ENCODE results near the gene PCDHA9. TPM values are rescaled to one million over a fixed set of nuclear protein-coding genes. Genes with fewer than 3 reads are reported as not detected.

PCDHA9 gene
- polyA plus RNA-seq, 2 of the 4 experiments (the other 2 are of a cell fraction): 0.03 TPM; not detected in 1

Other genes starting within 250 kb of the PCDHA9 start
- 3.3 and 6.3 TPM in 2 replicates for gene CD14, start 215.2 kb upstream of the PCDHA9 start, polyA plus RNA-seq (2011; rRNA removed)
- gene CD14, start 215.2 kb upstream of the PCDHA9 start, polyA plus RNA-seq (2017; fragmentation: RNase III; extraction: RNeasy Plus Mini Kit Qiagen cat#74134 plus additional on column Dnase treatment): 2.0 to 3.5 TPM (median 2.9 TPM) in 3 replicates
- 11.8 and 14.6 TPM in 2 replicates for gene TMCO6, start 208.9 kb upstream of the PCDHA9 start, polyA plus RNA-seq (2011; rRNA removed)
- 13.3 to 18.1 TPM (median 16.1 TPM) in 3 replicates for gene TMCO6, start 208.9 kb upstream of the PCDHA9 start, polyA plus RNA-seq (2017; fragmentation: RNase III; extraction: RNeasy Plus Mini Kit Qiagen cat#74134 plus additional on column Dnase treatment)
- gene NDUFA2, start 200.8 kb upstream of the PCDHA9 start, polyA plus RNA-seq (2011; rRNA removed): 100 and 119 TPM in 2 replicates
- gene NDUFA2, start 200.8 kb upstream of the PCDHA9 start, polyA plus RNA-seq (2017; fragmentation: RNase III; extraction: RNeasy Plus Mini Kit Qiagen cat#74134 plus additional on column Dnase treatment): 175 to 185 TPM (median 180 TPM) in 3 replicates
- gene IK, start 200.6 kb upstream of the PCDHA9 start, polyA plus RNA-seq (2011; rRNA removed): 120 and 158 TPM in 2 replicates
- 150 to 170 TPM (median 160 TPM) in 3 replicates for gene IK, start 200.6 kb upstream of the PCDHA9 start, polyA plus RNA-seq (2017; fragmentation: RNase III; extraction: RNeasy Plus Mini Kit Qiagen cat#74134 plus additional on column Dnase treatment)
- gene WDR55, start 183.5 kb upstream of the PCDHA9 start, polyA plus RNA-seq (2011; rRNA removed): 23.3 and 26.6 TPM in 2 replicates
- 32.1 to 39.2 TPM (median 36.2 TPM) in 3 replicates for gene WDR55, start 183.5 kb upstream of the PCDHA9 start, polyA plus RNA-seq (2017; fragmentation: RNase III; extraction: RNeasy Plus Mini Kit Qiagen cat#74134 plus additional on column Dnase treatment)
- gene DND1, start 174.8 kb upstream of the PCDHA9 start, polyA plus RNA-seq (2011; rRNA removed): 0.63 and 0.78 TPM in 2 replicates
- gene DND1, start 174.8 kb upstream of the PCDHA9 start, polyA plus RNA-seq (2017; fragmentation: RNase III; extraction: RNeasy Plus Mini Kit Qiagen cat#74134 plus additional on column Dnase treatment): 1.0 to 1.3 TPM (median 1.1 TPM) in 3 replicates
- 73.0 and 80.5 TPM in 2 replicates for gene HARS1, start 157.0 kb upstream of the PCDHA9 start, polyA plus RNA-seq (2011; rRNA removed)
- gene HARS1, start 157.0 kb upstream of the PCDHA9 start, polyA plus RNA-seq (2017; fragmentation: RNase III; extraction: RNeasy Plus Mini Kit Qiagen cat#74134 plus additional on column Dnase treatment): 84.4 to 93.7 TPM (median 87.1 TPM) in 3 replicates
- 46.6 and 55.1 TPM in 2 replicates for gene HARS2, start 156.9 kb upstream of the PCDHA9 start, polyA plus RNA-seq (2011; rRNA removed)
- gene HARS2, start 156.9 kb upstream of the PCDHA9 start, polyA plus RNA-seq (2017; fragmentation: RNase III; extraction: RNeasy Plus Mini Kit Qiagen cat#74134 plus additional on column Dnase treatment): 43.5 to 45.1 TPM (median 44.9 TPM) in 3 replicates
- 62.1 and 90.9 TPM in 2 replicates for gene ZMAT2, start 147.9 kb upstream of the PCDHA9 start, polyA plus RNA-seq (2011; rRNA removed)
- gene ZMAT2, start 147.9 kb upstream of the PCDHA9 start, polyA plus RNA-seq (2017; fragmentation: RNase III; extraction: RNeasy Plus Mini Kit Qiagen cat#74134 plus additional on column Dnase treatment): 208 to 209 TPM (median 209 TPM) in 3 replicates
- 0.37 and 0.52 TPM in 2 replicates for gene PCDHA1, start 62.2 kb upstream of the PCDHA9 start, polyA plus RNA-seq (2011; rRNA removed)
- 0.12 to 0.18 TPM (median 0.13 TPM) in 3 replicates for gene PCDHA1, start 62.2 kb upstream of the PCDHA9 start, polyA plus RNA-seq (2017; fragmentation: RNase III; extraction: RNeasy Plus Mini Kit Qiagen cat#74134 plus additional on column Dnase treatment)
- 0.03 and 0.07 TPM in 2 replicates for gene PCDHA2, start 53.5 kb upstream of the PCDHA9 start, polyA plus RNA-seq (2011; rRNA removed)
- gene PCDHA2, start 53.5 kb upstream of the PCDHA9 start, polyA plus RNA-seq (2017; fragmentation: RNase III; extraction: RNeasy Plus Mini Kit Qiagen cat#74134 plus additional on column Dnase treatment): 0.08 TPM in 3 replicates
- 1.5 and 1.7 TPM in 2 replicates for gene PCDHA3, start 47.3 kb upstream of the PCDHA9 start, polyA plus RNA-seq (2011; rRNA removed)
- 0.84 to 1.0 TPM (median 0.88 TPM) in 3 replicates for gene PCDHA3, start 47.3 kb upstream of the PCDHA9 start, polyA plus RNA-seq (2017; fragmentation: RNase III; extraction: RNeasy Plus Mini Kit Qiagen cat#74134 plus additional on column Dnase treatment)
- gene PCDHA4, start 41.3 kb upstream of the PCDHA9 start, polyA plus RNA-seq (2011; rRNA removed): 2.8 and 3.3 TPM in 2 replicates
- gene PCDHA4, start 41.3 kb upstream of the PCDHA9 start, polyA plus RNA-seq (2017; fragmentation: RNase III; extraction: RNeasy Plus Mini Kit Qiagen cat#74134 plus additional on column Dnase treatment): 1.6 to 2.2 TPM (median 1.9 TPM) in 3 replicates
- gene PCDHA5, start 26.8 kb upstream of the PCDHA9 start, polyA plus RNA-seq (2011; rRNA removed): 0.32 and 0.62 TPM in 2 replicates
- 0.64 to 0.84 TPM (median 0.78 TPM) in 3 replicates for gene PCDHA5, start 26.8 kb upstream of the PCDHA9 start, polyA plus RNA-seq (2017; fragmentation: RNase III; extraction: RNeasy Plus Mini Kit Qiagen cat#74134 plus additional on column Dnase treatment)
- gene PCDHA6, start 20.4 kb upstream of the PCDHA9 start, polyA plus RNA-seq (2011; rRNA removed): 0.16 TPM in 2 replicates
- gene PCDHA6, start 20.4 kb upstream of the PCDHA9 start, polyA plus RNA-seq (2017; fragmentation: RNase III; extraction: RNeasy Plus Mini Kit Qiagen cat#74134 plus additional on column Dnase treatment): 0.03 to 0.07 TPM (median 0.04 TPM) in 3 replicates
- gene PCDHA7, start 14.1 kb upstream of the PCDHA9 start, polyA plus RNA-seq (2011; rRNA removed): 0.23 and 0.25 TPM in 2 replicates
- 0.08 to 0.14 TPM (median 0.09 TPM) in 3 replicates for gene PCDHA7, start 14.1 kb upstream of the PCDHA9 start, polyA plus RNA-seq (2017; fragmentation: RNase III; extraction: RNeasy Plus Mini Kit Qiagen cat#74134 plus additional on column Dnase treatment)
- gene PCDHA8, start 7.2 kb upstream of the PCDHA9 start, polyA plus RNA-seq (2011; rRNA removed): 0.12 and 0.16 TPM in 2 replicates
- gene PCDHA8, start 7.2 kb upstream of the PCDHA9 start, polyA plus RNA-seq (2017; fragmentation: RNase III; extraction: RNeasy Plus Mini Kit Qiagen cat#74134 plus additional on column Dnase treatment): 0.05 to 0.10 TPM in 2 of 3 replicates, not detected in the other
- 0.06 and 0.12 TPM in 2 replicates for gene PCDHA10, start 7.5 kb downstream of the PCDHA9 start, polyA plus RNA-seq (2011; rRNA removed)
- gene PCDHA10, start 7.5 kb downstream of the PCDHA9 start, polyA plus RNA-seq (2017; fragmentation: RNase III; extraction: RNeasy Plus Mini Kit Qiagen cat#74134 plus additional on column Dnase treatment): 0.01 TPM in 3 replicates
- gene PCDHA11, start 20.6 kb downstream of the PCDHA9 start, polyA plus RNA-seq (2011; rRNA removed): 0.20 and 0.27 TPM in 2 replicates
- 0.08 to 0.16 TPM (median 0.14 TPM) in 3 replicates for gene PCDHA11, start 20.6 kb downstream of the PCDHA9 start, polyA plus RNA-seq (2017; fragmentation: RNase III; extraction: RNeasy Plus Mini Kit Qiagen cat#74134 plus additional on column Dnase treatment)
- 2.9 and 3.0 TPM in 2 replicates for gene PCDHA12, start 26.9 kb downstream of the PCDHA9 start, polyA plus RNA-seq (2011; rRNA removed)
- gene PCDHA12, start 26.9 kb downstream of the PCDHA9 start, polyA plus RNA-seq (2017; fragmentation: RNase III; extraction: RNeasy Plus Mini Kit Qiagen cat#74134 plus additional on column Dnase treatment): 2.5 TPM in 3 replicates
- gene PCDHA13, start 33.7 kb downstream of the PCDHA9 start, polyA plus RNA-seq (2011; rRNA removed): 0.09 and 0.14 TPM in 2 replicates
- gene PCDHA13, start 33.7 kb downstream of the PCDHA9 start, polyA plus RNA-seq (2017; fragmentation: RNase III; extraction: RNeasy Plus Mini Kit Qiagen cat#74134 plus additional on column Dnase treatment): not detected in 3 replicates
- gene PCDHAC1, start 77.9 kb downstream of the PCDHA9 start, polyA plus RNA-seq (2011; rRNA removed): 3.3 and 3.5 TPM in 2 replicates
- 0.55 to 0.57 TPM (median 0.57 TPM) in 3 replicates for gene PCDHAC1, start 77.9 kb downstream of the PCDHA9 start, polyA plus RNA-seq (2017; fragmentation: RNase III; extraction: RNeasy Plus Mini Kit Qiagen cat#74134 plus additional on column Dnase treatment)
- gene PCDHAC2, start 118.1 kb downstream of the PCDHA9 start, polyA plus RNA-seq (2011; rRNA removed): 5.3 and 6.3 TPM in 2 replicates
- gene PCDHAC2, start 118.1 kb downstream of the PCDHA9 start, polyA plus RNA-seq (2017; fragmentation: RNase III; extraction: RNeasy Plus Mini Kit Qiagen cat#74134 plus additional on column Dnase treatment): 1.1 to 1.2 TPM (median 1.2 TPM) in 3 replicates
- not detected in 2 replicates for gene PCDHB1, start 203.0 kb downstream of the PCDHA9 start, polyA plus RNA-seq (2011; rRNA removed)
- gene PCDHB1, start 203.0 kb downstream of the PCDHA9 start, polyA plus RNA-seq (2017; fragmentation: RNase III; extraction: RNeasy Plus Mini Kit Qiagen cat#74134 plus additional on column Dnase treatment): not detected in 3 replicates
- gene PCDHB2, start 246.2 kb downstream of the PCDHA9 start, polyA plus RNA-seq (2011; rRNA removed): 4.1 and 5.0 TPM in 2 replicates
- gene PCDHB2, start 246.2 kb downstream of the PCDHA9 start, polyA plus RNA-seq (2017; fragmentation: RNase III; extraction: RNeasy Plus Mini Kit Qiagen cat#74134 plus additional on column Dnase treatment): 2.7 to 3.4 TPM (median 3.0 TPM) in 3 replicates